WTC11 (cell line): ENCODE data around the gene MED15. TPM values are rescaled to one million over a fixed set of nuclear protein-coding genes. Genes with fewer than 3 reads are reported as not detected.

Experiments
- AR ChIP-seq: fragments of 250-450 bp; sonication (Bioruptor Pico); IDR thresholded peaks from 2 replicates; pipeline ENCODE4 v1.9.0; 2021; ENCODE audit warnings: mild to moderate bottlenecking
- ATF6 ChIP-seq: sonication (generic); formaldehyde crosslinking; IDR thresholded peaks from 2 replicates; pipeline ENCODE4 v1.8.1; 2023; ENCODE audit warnings: mild to moderate bottlenecking, missing genetic modification reagents
- CBFB ChIP-seq: sonication (generic); formaldehyde crosslinking; IDR thresholded peaks from 2 replicates; pipeline ENCODE4 v1.8.1; 2022; ENCODE audit warnings: mild to moderate bottlenecking, low read depth, missing genetic modification reagents
- CREB1 ChIP-seq: sonication (generic); formaldehyde crosslinking; IDR thresholded peaks from 2 replicates; pipeline ENCODE4 v1.8.0; 2023; ENCODE audit warnings: mild to moderate bottlenecking, missing genetic modification reagents
- GRHL2 ChIP-seq: fragments of 250-450 bp; sonication (Bioruptor Pico); IDR thresholded peaks from 2 replicates; pipeline ENCODE4 v1.8.0; 2022; ENCODE audit warnings: mild to moderate bottlenecking, moderate library complexity; ENCODE audit not compliant: insufficient replicate concordance, severe bottlenecking
- MXD4 ChIP-seq: fragments of 250-450 bp; sonication (Bioruptor Pico); IDR thresholded peaks from 2 replicates; pipeline ENCODE4 v1.8.0; 2021; ENCODE audit warnings: mild to moderate bottlenecking, moderate library complexity, borderline replicate concordance
- NFYB ChIP-seq: sonication (generic); formaldehyde crosslinking; conservative IDR thresholded peaks from 2 replicates; pipeline ENCODE4 v1.8.0; 2022; ENCODE audit warnings: low read depth, missing genetic modification reagents
- RELA ChIP-seq: sonication (generic); formaldehyde crosslinking; IDR thresholded peaks from 2 replicates; pipeline ENCODE4 v1.8.1; 2022; ENCODE audit warnings: missing genetic modification reagents, mild to moderate bottlenecking, borderline replicate concordance
- TEAD1 ChIP-seq: sonication (generic); formaldehyde crosslinking; IDR thresholded peaks from 2 replicates; pipeline ENCODE4 v1.8.0; 2022; ENCODE audit warnings: mild to moderate bottlenecking, missing genetic modification reagents
- TEAD4 ChIP-seq: sonication (generic); formaldehyde crosslinking; IDR thresholded peaks from 2 replicates; pipeline ENCODE4 v1.8.0; 2022; ENCODE audit warnings: mild to moderate bottlenecking, missing genetic modification reagents
- ZNF219 ChIP-seq: sonication (generic); formaldehyde crosslinking; IDR thresholded peaks from 2 replicates; pipeline ENCODE4 v1.8.0; 2023; ENCODE audit warnings: missing genetic modification reagents, mild to moderate bottlenecking, borderline replicate concordance
- ZNF232 ChIP-seq: sonication (generic); formaldehyde crosslinking; IDR thresholded peaks from 2 replicates; pipeline ENCODE4 v1.8.0; 2022; ENCODE audit warnings: mild to moderate bottlenecking, missing genetic modification reagents
- ZNF425 ChIP-seq: fragments of 250-450 bp; sonication (Bioruptor Pico); conservative IDR thresholded peaks from 2 replicates; pipeline ENCODE4 v1.9.0; 2021; ENCODE audit warnings: mild to moderate bottlenecking
- ZNF671 ChIP-seq: fragments of 250-450 bp; sonication (Bioruptor Pico); IDR thresholded peaks from 2 replicates; pipeline ENCODE4 v1.8.0; 2021; ENCODE audit warnings: mild to moderate bottlenecking
- total RNA-seq: library from RNA; stranded (reverse); gene quantifications from 3 replicates; pipeline ENCODE4 v1.2.3, GENCODE V29; 2021
- TF ChIP-seq, protein P1 (sequence below): fragments of 250-450 bp; sonication (Bioruptor Pico); IDR thresholded peaks from 2 replicates; pipeline ENCODE4 v1.9.0; 2021; ENCODE audit warnings: mild to moderate bottlenecking
- TF ChIP-seq, protein P2 (sequence below): sonication (generic); formaldehyde crosslinking; IDR thresholded peaks from 2 replicates; pipeline ENCODE4 v1.8.1; 2022; ENCODE audit warnings: mild to moderate bottlenecking, moderate library complexity, missing genetic modification reagents
- TF ChIP-seq, protein P3 (sequence below): fragments of 250-450 bp; sonication (Bioruptor Pico); IDR thresholded peaks from 2 replicates; pipeline ENCODE4 v1.8.0; 2021; ENCODE audit warnings: mild to moderate bottlenecking
- TF ChIP-seq, protein P4 (sequence below): sonication (generic); formaldehyde crosslinking; IDR thresholded peaks from 2 replicates; pipeline ENCODE4 v1.8.1; 2023; ENCODE audit warnings: mild to moderate bottlenecking, missing genetic modification reagents
- TF ChIP-seq, protein P5 (sequence below): sonication (generic); formaldehyde crosslinking; IDR thresholded peaks from 2 replicates; pipeline ENCODE4 v1.8.1; 2023; ENCODE audit warnings: mild to moderate bottlenecking, moderate library complexity, missing genetic modification reagents
- TF ChIP-seq, protein P6 (sequence below): sonication (generic); formaldehyde crosslinking; IDR thresholded peaks from 2 replicates; pipeline ENCODE4 v1.8.0; 2022; ENCODE audit warnings: mild to moderate bottlenecking, missing genetic modification reagents
- TF ChIP-seq, protein P7 (sequence below): fragments of 250-450 bp; sonication (Bioruptor Pico); IDR thresholded peaks from 2 replicates; pipeline ENCODE4 v2.1.2; 2022; ENCODE audit warnings: mild to moderate bottlenecking, moderate library complexity

The MED15 gene
- total RNA-seq, 1 experiment from 2014 or later, result 67.7 TPM

GRCh38 chr22:20507253-20508066 is at the start of gene MED15 (continued):
- TF ChIP-seq ATF6, result no peak
- TF ChIP-seq NFYB (CRISPR knock-in tag), result no peak
- TF ChIP-seq, protein P1, sequence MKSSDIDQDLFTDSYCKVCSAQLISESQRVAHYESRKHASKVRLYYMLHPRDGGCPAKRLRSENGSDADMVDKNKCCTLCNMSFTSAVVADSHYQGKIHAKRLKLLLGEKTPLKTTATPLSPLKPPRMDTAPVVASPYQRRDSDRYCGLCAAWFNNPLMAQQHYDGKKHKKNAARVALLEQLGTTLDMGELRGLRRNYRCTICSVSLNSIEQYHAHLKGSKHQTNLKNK (CRISPR knock-in tag), result no peak
- TF ChIP-seq ZNF232 (CRISPR knock-in tag), result no peak
- TF ChIP-seq, protein P2, sequence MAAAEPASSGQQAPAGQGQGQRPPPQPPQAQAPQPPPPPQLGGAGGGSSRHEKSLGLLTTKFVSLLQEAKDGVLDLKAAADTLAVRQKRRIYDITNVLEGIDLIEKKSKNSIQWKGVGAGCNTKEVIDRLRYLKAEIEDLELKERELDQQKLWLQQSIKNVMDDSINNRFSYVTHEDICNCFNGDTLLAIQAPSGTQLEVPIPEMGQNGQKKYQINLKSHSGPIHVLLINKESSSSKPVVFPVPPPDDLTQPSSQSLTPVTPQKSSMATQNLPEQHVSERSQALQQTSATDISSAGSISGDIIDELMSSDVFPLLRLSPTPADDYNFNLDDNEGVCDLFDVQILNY (CRISPR knock-in tag), result 0 out of 2 replicates have a peak, but pooled peaks have one; percentile 24
- no peak for TF ChIP-seq CREB1 (CRISPR knock-in tag)
- TF ChIP-seq TEAD4, result no peak
- no peak for TF ChIP-seq GRHL2 (CRISPR knock-in tag)
- TF ChIP-seq, protein P3, sequence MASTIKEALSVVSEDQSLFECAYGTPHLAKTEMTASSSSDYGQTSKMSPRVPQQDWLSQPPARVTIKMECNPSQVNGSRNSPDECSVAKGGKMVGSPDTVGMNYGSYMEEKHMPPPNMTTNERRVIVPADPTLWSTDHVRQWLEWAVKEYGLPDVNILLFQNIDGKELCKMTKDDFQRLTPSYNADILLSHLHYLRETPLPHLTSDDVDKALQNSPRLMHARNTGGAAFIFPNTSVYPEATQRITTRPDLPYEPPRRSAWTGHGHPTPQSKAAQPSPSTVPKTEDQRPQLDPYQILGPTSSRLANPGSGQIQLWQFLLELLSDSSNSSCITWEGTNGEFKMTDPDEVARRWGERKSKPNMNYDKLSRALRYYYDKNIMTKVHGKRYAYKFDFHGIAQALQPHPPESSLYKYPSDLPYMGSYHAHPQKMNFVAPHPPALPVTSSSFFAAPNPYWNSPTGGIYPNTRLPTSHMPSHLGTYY (CRISPR knock-in tag), result no peak
- TF ChIP-seq, protein P4, sequence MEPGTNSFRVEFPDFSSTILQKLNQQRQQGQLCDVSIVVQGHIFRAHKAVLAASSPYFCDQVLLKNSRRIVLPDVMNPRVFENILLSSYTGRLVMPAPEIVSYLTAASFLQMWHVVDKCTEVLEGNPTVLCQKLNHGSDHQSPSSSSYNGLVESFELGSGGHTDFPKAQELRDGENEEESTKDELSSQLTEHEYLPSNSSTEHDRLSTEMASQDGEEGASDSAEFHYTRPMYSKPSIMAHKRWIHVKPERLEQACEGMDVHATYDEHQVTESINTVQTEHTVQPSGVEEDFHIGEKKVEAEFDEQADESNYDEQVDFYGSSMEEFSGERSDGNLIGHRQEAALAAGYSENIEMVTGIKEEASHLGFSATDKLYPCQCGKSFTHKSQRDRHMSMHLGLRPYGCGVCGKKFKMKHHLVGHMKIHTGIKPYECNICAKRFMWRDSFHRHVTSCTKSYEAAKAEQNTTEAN (CRISPR knock-in tag), result no peak
- TF ChIP-seq, protein P5, sequence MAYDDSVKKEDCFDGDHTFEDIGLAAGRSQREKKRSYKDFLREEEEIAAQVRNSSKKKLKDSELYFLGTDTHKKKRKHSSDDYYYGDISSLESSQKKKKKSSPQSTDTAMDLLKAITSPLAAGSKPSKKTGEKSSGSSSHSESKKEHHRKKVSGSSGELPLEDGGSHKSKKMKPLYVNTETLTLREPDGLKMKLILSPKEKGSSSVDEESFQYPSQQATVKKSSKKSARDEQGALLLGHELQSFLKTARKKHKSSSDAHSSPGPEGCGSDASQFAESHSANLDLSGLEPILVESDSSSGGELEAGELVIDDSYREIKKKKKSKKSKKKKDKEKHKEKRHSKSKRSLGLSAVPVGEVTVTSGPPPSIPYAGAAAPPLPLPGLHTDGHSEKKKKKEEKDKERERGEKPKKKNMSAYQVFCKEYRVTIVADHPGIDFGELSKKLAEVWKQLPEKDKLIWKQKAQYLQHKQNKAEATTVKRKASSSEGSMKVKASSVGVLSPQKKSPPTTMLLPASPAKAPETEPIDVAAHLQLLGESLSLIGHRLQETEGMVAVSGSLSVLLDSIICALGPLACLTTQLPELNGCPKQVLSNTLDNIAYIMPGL (CRISPR knock-in tag), result no peak
- no peak for TF ChIP-seq ZNF425 (CRISPR knock-in tag)
- peak; percentile 67 for TF ChIP-seq TEAD1
- no peak for TF ChIP-seq RELA (CRISPR knock-in tag)
- no peak for TF ChIP-seq ZNF671 (CRISPR knock-in tag)
- TF ChIP-seq, protein P6, sequence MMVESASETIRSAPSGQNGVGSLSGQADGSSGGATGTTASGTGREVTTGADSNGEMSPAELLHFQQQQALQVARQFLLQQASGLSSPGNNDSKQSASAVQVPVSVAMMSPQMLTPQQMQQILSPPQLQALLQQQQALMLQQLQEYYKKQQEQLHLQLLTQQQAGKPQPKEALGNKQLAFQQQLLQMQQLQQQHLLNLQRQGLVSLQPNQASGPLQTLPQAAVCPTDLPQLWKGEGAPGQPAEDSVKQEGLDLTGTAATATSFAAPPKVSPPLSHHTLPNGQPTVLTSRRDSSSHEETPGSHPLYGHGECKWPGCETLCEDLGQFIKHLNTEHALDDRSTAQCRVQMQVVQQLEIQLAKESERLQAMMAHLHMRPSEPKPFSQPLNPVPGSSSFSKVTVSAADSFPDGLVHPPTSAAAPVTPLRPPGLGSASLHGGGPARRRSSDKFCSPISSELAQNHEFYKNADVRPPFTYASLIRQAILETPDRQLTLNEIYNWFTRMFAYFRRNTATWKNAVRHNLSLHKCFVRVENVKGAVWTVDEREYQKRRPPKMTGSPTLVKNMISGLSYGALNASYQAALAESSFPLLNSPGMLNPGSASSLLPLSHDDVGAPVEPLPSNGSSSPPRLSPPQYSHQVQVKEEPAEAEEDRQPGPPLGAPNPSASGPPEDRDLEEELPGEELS, result no peak
- no peak for TF ChIP-seq ZNF219
- TF ChIP-seq AR, result no peak
- no peak for TF ChIP-seq MXD4 (CRISPR knock-in tag)
- no peak for TF ChIP-seq CBFB (CRISPR knock-in tag)
- TF ChIP-seq, protein P7, sequence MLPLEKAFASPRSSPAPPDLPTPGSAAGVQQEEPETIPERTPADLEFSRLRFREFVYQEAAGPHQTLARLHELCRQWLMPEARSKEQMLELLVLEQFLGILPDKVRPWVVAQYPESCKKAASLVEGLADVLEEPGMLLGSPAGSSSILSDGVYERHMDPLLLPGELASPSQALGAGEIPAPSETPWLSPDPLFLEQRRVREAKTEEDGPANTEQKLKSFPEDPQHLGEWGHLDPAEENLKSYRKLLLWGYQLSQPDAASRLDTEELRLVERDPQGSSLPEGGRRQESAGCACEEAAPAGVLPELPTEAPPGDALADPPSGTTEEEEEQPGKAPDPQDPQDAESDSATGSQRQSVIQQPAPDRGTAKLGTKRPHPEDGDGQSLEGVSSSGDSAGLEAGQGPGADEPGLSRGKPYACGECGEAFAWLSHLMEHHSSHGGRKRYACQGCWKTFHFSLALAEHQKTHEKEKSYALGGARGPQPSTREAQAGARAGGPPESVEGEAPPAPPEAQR (CRISPR knock-in tag), result no peak
